Astrocyte of the spinal cord (primary cell): ENCODE measurements around the gene LINC01488.

Source experiments
- DNase-seq: peaks from one replicate; pipeline ENCODE4 v3.0.0; 2011; ENCODE audit warnings: low read depth, low spot score
- H3K4me3 ChIP-seq: 2 replicates; pipeline ENCODE4 v1.5.1; 2011; ENCODE audit warnings: low read depth, mild to moderate bottlenecking, low read length, moderate library complexity
- CTCF ChIP-seq: IDR thresholded peaks from 2 replicates; pipeline ENCODE4 v1.5.1; 2012; ENCODE audit warnings: low read depth, mild to moderate bottlenecking, low read length, inconsistent platforms
- in situ Hi-C: cut with HindIII; loops from 2 replicates; pipeline ENCODE4 v1.10.0; 2017; ENCODE audit warnings: low sequenced_read_pairs

The LINC01488 gene

GRCh38 chr11:69488543-69488940 lies 7.1 kb downstream of the LINC01488 start:
- in situ Hi-C loops, result no loop called here
- no peak for DNase-seq
- no peak overlapping the region for H3K4me3 ChIP-seq
- TF ChIP-seq CTCF, result no peak

GRCh38 chr11:69489031-69489745 lies 7.7 kb downstream of the LINC01488 start:
- TF ChIP-seq CTCF, result no peak
- in situ Hi-C loops, result no loop called here
- no peak for DNase-seq
- no peak overlapping the region for H3K4me3 ChIP-seq

- no peak for DNase-seq
- in situ Hi-C loops, result no loop called here
- no peak overlapping the region for H3K4me3 ChIP-seq
- no peak for TF ChIP-seq CTCF
Observed at GRCh38 chr11:69489746-69490365, 8.4 kb downstream of the LINC01488 start.

GRCh38 chr11:69490516-69490915 lies 9.1 kb downstream of the LINC01488 start:
- no peak overlapping the region for H3K4me3 ChIP-seq
- no peak for DNase-seq
- TF ChIP-seq CTCF, result no peak
- in situ Hi-C loops, result no loop called here

GRCh38 chr11:69491071-69492031 lies 9.9 kb downstream of the LINC01488 start:
- TF ChIP-seq CTCF, result no peak
- in situ Hi-C loops, result no loop called here
- H3K4me3 ChIP-seq, result no peak overlapping the region
- no peak for DNase-seq

GRCh38 chr11:69492201-69492991 lies 10.9 kb downstream of the LINC01488 start:
- DNase-seq, result no peak
- no peak overlapping the region for H3K4me3 ChIP-seq
- in situ Hi-C loops, result no loop called here
- no peak for TF ChIP-seq CTCF
